ENCODE results near the gene KLHL25.

KLHL25 gene

DNA sequence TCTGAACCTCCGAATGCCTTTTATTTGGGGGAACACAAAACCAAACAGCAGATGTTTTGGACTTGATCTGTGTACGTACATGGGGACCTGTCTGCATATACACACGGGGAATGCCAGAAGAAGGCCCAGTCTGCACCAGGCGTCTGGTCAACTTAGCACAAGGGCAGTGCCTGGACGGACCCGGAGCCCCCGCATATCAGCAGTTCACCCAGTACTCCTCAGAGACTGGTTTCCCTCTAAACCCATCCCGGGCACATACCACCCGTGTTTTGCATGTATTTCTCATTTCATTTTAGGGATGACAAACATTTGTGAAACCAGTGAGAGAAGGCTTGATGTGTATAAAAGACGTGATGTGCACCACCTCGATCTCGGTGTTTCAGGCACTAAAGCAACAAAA is 49.7 kb downstream of the KLHL25 start:
- H3K36me3 ChIP-seq (ENCODE audit: control insufficient read depth, insufficient read depth, low read length): peaks cover 13% of the 10 kb centered on the region
- H3K27me3 ChIP-seq (ENCODE audit: control insufficient read depth, insufficient read depth, low read length): no peaks in the 10 kb centered on the region
- no CpG with 5 or more reads among the region's 12 CpGs for WGBS (ENCODE audit: insufficient coverage, insufficient read length)
- peaks cover 6% of the 10 kb centered on the region for H3K4me1 ChIP-seq (ENCODE audit: control insufficient read depth, insufficient read depth, low read length)
- H3K9me3 ChIP-seq (ENCODE audit: control insufficient read depth, insufficient read depth, low read length): no peaks in the 10 kb centered on the region
- H3K4me3 ChIP-seq (ENCODE audit: low read length): no peak overlapping the region
- H3K27ac ChIP-seq (ENCODE audit: low read length): no peak overlapping the region
- no peak for DNase-seq (ENCODE audit: low read depth, low spot score)

- no peaks in the 10 kb centered on the region for H3K9me3 ChIP-seq (ENCODE audit: control insufficient read depth, insufficient read depth, low read length)
- peaks cover 13% of the 10 kb centered on the region for H3K36me3 ChIP-seq (ENCODE audit: control insufficient read depth, insufficient read depth, low read length)
- H3K4me3 ChIP-seq (ENCODE audit: low read length): no peak overlapping the region
- no peaks in the 10 kb centered on the region for H3K27me3 ChIP-seq (ENCODE audit: control insufficient read depth, insufficient read depth, low read length)
- no peak overlapping the region for H3K27ac ChIP-seq (ENCODE audit: low read length)
- peaks cover 6% of the 10 kb centered on the region for H3K4me1 ChIP-seq (ENCODE audit: control insufficient read depth, insufficient read depth, low read length)
- no CpG with 5 or more reads among the region's 10 CpGs for WGBS (ENCODE audit: insufficient coverage, insufficient read length)
- no peak for DNase-seq (ENCODE audit: low read depth, low spot score)
Observed at GRCh38 chr15:85744579-85744978, 50.1 kb downstream of the KLHL25 start.

DNA sequence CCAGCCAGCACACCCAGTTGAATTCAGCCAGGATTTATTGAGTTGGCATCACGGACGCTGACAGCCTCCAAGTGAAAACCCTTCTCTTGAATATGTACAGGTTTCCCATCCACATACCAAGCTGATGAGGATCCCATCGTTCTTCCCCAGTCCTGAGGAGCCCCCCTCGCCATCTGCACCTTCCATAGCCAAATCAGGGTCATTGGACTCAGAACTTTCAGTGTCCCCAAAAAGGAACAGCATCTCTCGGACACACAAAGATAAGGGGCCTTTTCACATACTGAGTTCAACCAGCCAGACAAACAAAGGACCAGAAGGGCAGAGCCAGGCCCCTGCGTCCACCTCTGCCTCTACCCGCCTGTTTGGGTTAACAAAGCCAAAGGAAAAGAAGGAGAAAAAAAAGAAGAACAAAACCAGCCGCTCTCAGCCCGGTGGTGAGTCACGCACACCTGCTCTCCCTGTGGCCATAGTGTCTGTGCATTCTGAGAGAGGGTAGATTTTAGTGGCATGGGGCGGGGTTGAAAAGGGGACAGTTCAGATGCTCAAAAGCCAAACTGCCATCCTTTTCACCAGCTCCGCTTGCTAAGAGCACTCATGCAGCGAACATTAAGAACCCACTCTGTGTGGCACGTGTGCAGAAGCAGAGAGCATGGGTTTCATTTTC is 51.2 kb downstream of the KLHL25 start:
- Histone ChIP-seq H3K27me3 (ENCODE audit: control insufficient read depth, insufficient read depth, low read length) (no peaks in the 10 kb centered on the region), H3K36me3 (ENCODE audit: control insufficient read depth, insufficient read depth, low read length) (peaks cover 11% of the 10 kb centered on the region; the same call in 1 of the 2 replicates), H3K4me1 (ENCODE audit: control insufficient read depth, insufficient read depth, low read length) (peaks cover 3% of the 10 kb centered on the region; the same call in 1 of the 2 replicates), H3K27ac (ENCODE audit: low read length) (no peak overlapping the region), H3K9me3 (ENCODE audit: control insufficient read depth, insufficient read depth, low read length) (no peaks in the 10 kb centered on the region), H3K4me3 (ENCODE audit: low read length) (no peak overlapping the region)
- no CpG with 5 or more reads among the region's 14 CpGs for WGBS (ENCODE audit: insufficient coverage, insufficient read length)
- no peak for DNase-seq (ENCODE audit: low read depth, low spot score)

GRCh38 chr15:85742186-85742821 is 52.4 kb downstream of the KLHL25 start:
- H3K27me3 ChIP-seq (ENCODE audit: control insufficient read depth, insufficient read depth, low read length): no peaks in the 10 kb centered on the region
- peaks cover 8% of the 10 kb centered on the region; the same call in 1 of the 2 replicates for H3K36me3 ChIP-seq (ENCODE audit: control insufficient read depth, insufficient read depth, low read length)
- no peak overlapping the region for H3K27ac ChIP-seq (ENCODE audit: low read length)
- WGBS (ENCODE audit: insufficient coverage, insufficient read length): no CpG with 5 or more reads among the region's 8 CpGs
- DNase-seq (ENCODE audit: low read depth, low spot score): no peak
- no peak overlapping the region for H3K4me3 ChIP-seq (ENCODE audit: low read length)
- H3K4me1 ChIP-seq (ENCODE audit: control insufficient read depth, insufficient read depth, low read length): no peaks in the 10 kb centered on the region
- no peaks in the 10 kb centered on the region for H3K9me3 ChIP-seq (ENCODE audit: control insufficient read depth, insufficient read depth, low read length)

- no CpG with 5 or more reads among the region's 11 CpGs for WGBS (ENCODE audit: insufficient coverage, insufficient read length)
- H3K4me3 ChIP-seq (ENCODE audit: low read length): no peak overlapping the region
- no peaks in the 10 kb centered on the region for H3K9me3 ChIP-seq (ENCODE audit: control insufficient read depth, insufficient read depth, low read length)
- H3K27me3 ChIP-seq (ENCODE audit: control insufficient read depth, insufficient read depth, low read length): no peaks in the 10 kb centered on the region
- H3K4me1 ChIP-seq (ENCODE audit: control insufficient read depth, insufficient read depth, low read length): no peaks in the 10 kb centered on the region
- no peak overlapping the region for H3K27ac ChIP-seq (ENCODE audit: low read length)
- peaks cover 8% of the 10 kb centered on the region; the same call in 1 of the 2 replicates for H3K36me3 ChIP-seq (ENCODE audit: control insufficient read depth, insufficient read depth, low read length)
- DNase-seq (ENCODE audit: low read depth, low spot score): no peak
Observed at GRCh38 chr15:85741662-85742061, 53.1 kb downstream of the KLHL25 start.

DNA sequence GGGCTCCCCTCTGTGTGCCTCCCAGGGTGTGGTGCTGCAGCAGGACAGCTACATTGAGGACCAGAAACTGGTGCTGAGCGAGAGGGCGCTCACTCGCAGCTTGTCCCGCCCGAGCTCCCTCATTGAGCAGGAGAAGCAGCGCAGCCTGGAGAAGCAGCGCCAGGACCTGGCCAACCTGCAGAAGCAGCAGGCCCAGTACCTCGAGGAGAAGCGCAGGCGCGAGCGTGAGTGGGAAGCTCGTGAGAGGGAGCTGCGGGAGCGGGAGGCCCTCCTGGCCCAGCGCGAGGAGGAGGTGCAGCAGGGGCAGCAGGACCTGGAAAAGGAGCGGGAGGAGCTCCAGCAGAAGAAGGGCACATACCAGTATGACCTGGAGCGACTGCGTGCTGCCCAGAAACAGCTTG is 53.7 kb downstream of the KLHL25 start:
- Histone ChIP-seq H3K27ac (ENCODE audit: low read length) (no peak overlapping the region), H3K36me3 (ENCODE audit: control insufficient read depth, insufficient read depth, low read length) (peaks cover 8% of the 10 kb centered on the region; the same call in 1 of the 2 replicates), H3K9me3 (ENCODE audit: control insufficient read depth, insufficient read depth, low read length) (no peaks in the 10 kb centered on the region), H3K4me1 (ENCODE audit: control insufficient read depth, insufficient read depth, low read length) (no peaks in the 10 kb centered on the region), H3K27me3 (ENCODE audit: control insufficient read depth, insufficient read depth, low read length) (no peaks in the 10 kb centered on the region), H3K4me3 (ENCODE audit: low read length) (no peak overlapping the region)
- DNase-seq (ENCODE audit: low read depth, low spot score): no peak
- no CpG with 5 or more reads among the region's 20 CpGs for WGBS (ENCODE audit: insufficient coverage, insufficient read length)

- Histone ChIP-seq H3K27ac (ENCODE audit: low read length) (no peak overlapping the region), H3K36me3 (ENCODE audit: control insufficient read depth, insufficient read depth, low read length) (peaks cover 4% of the 10 kb centered on the region; the same call in 1 of the 2 replicates), H3K27me3 (ENCODE audit: control insufficient read depth, insufficient read depth, low read length) (no peaks in the 10 kb centered on the region), H3K4me3 (ENCODE audit: low read length) (no peak overlapping the region), H3K4me1 (ENCODE audit: control insufficient read depth, insufficient read depth, low read length) (no peaks in the 10 kb centered on the region), H3K9me3 (ENCODE audit: control insufficient read depth, insufficient read depth, low read length) (peaks cover 2% of the 10 kb centered on the region)
- DNase-seq (ENCODE audit: low read depth, low spot score): no peak
- WGBS (ENCODE audit: insufficient coverage, insufficient read length): no CpG with 5 or more reads among the region's 6 CpGs
Observed at GRCh38 chr15:85737061-85737460, 57.7 kb downstream of the KLHL25 start.

DNA sequence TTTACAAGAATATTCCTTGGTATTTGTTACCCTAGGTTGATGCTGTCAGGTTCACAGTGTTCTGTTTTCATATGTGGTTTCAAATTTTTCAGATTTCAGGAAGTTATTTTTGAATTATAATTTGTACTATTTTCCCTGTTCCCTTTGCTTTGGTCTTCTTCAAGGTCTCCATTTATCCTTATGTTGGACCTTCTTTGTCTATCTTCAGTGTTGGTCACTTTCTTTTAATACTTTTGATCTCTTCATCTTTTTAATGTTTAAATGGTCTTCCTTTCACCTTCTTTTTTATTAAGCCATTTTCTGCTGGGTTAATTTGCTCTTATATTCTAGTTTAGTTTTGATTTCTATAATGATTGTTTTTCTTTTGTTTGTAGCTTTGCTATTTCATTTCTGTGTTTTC is 61.3 kb downstream of the KLHL25 start:
- peaks cover 4% of the 10 kb centered on the region; the same call in 1 of the 2 replicates for H3K36me3 ChIP-seq (ENCODE audit: control insufficient read depth, insufficient read depth, low read length)

DNA sequence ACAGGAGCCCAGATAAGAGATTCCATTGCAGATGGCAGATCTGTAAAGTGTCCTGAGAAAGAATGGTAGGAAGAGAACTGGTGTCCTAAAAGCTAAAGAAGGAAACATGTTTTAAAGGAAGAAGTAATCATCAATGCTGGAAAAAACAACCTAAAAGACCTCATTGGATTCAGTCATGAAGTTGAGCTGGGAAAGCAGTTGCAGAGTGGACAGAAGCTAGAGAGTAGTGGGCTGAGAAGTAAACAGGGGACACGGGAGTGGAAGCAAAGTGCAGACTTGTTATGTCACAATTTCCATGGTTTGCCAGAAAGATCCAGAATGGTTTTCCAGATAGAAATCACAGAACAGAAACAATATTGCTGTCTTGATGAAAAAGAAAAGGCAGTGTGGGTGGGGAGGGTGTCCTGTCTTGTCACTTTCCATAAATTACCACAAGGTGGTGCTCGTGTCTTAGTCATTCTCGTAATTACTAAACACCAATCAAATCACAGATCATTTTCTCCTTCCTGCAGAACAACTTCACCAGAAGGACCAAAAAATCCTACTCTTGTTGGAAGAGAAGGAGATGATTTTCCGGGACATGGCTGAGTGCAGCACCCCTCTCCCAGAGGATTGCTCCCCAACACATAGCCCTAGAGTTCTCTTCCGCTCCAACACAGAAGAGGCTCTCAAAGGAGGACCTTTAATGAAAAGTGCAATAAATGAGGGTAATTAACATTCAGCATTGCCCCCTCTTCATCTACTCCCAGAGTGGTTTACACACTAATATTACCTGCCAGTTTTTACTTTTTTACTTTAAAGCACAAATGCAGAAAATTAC is 64.5 kb downstream of the KLHL25 start:
- Histone ChIP-seq H3K27ac (ENCODE audit: low read length) (no peak overlapping the region), H3K36me3 (ENCODE audit: control insufficient read depth, insufficient read depth, low read length) (peaks cover 11% of the 10 kb centered on the region; the same call in 1 of the 2 replicates), H3K4me3 (ENCODE audit: low read length) (no peak overlapping the region), H3K4me1 (ENCODE audit: control insufficient read depth, insufficient read depth, low read length) (no peaks in the 10 kb centered on the region), H3K9me3 (ENCODE audit: control insufficient read depth, insufficient read depth, low read length) (peaks cover 2% of the 10 kb centered on the region), H3K27me3 (ENCODE audit: control insufficient read depth, insufficient read depth, low read length) (no peaks in the 10 kb centered on the region)
- peak; percentile 52 for DNase-seq (ENCODE audit: low read depth, low spot score)
- WGBS (ENCODE audit: insufficient coverage, insufficient read length): no CpG with 5 or more reads among the region's 5 CpGs

More for the DNA sequence above, 61.3 kb downstream of the KLHL25 start:
- H3K4me3 ChIP-seq (ENCODE audit: low read length): no peak overlapping the region
- H3K27ac ChIP-seq (ENCODE audit: low read length): no peak overlapping the region
- no peak for DNase-seq (ENCODE audit: low read depth, low spot score)
- H3K4me1 ChIP-seq (ENCODE audit: control insufficient read depth, insufficient read depth, low read length): no peaks in the 10 kb centered on the region
- peaks cover 2% of the 10 kb centered on the region for H3K9me3 ChIP-seq (ENCODE audit: control insufficient read depth, insufficient read depth, low read length)
- H3K27me3 ChIP-seq (ENCODE audit: control insufficient read depth, insufficient read depth, low read length): no peaks in the 10 kb centered on the region

GRCh38 chr15:85727068-85727467 is 67.7 kb downstream of the KLHL25 start:
- Histone ChIP-seq H3K9me3 (ENCODE audit: control insufficient read depth, insufficient read depth, low read length) (no peaks in the 10 kb centered on the region), H3K36me3 (ENCODE audit: control insufficient read depth, insufficient read depth, low read length) (peaks cover 7% of the 10 kb centered on the region; the same call in 1 of the 2 replicates), H3K4me3 (ENCODE audit: low read length) (no peak overlapping the region), H3K4me1 (ENCODE audit: control insufficient read depth, insufficient read depth, low read length) (no peaks in the 10 kb centered on the region), H3K27ac (ENCODE audit: low read length) (no peak overlapping the region), H3K27me3 (ENCODE audit: control insufficient read depth, insufficient read depth, low read length) (no peaks in the 10 kb centered on the region)
- no peak for DNase-seq (ENCODE audit: low read depth, low spot score)
- WGBS (ENCODE audit: insufficient coverage, insufficient read length): no CpG with 5 or more reads among the region's 2 CpGs

Measured in iPS DF 6.9 (cell line).